GM23338 (cell line): ENCODE data around the gene FAM177A1. TPM values are rescaled to one million over a fixed set of nuclear protein-coding genes. Genes with fewer than 3 reads are reported as not detected.

Experiments used
- ATAC-seq: fragments of 200-7000 bp; cut with Tn5 transposase; 3 replicates; pipeline ENCODE4 v1.9.1; 2020
- DNase-seq: peaks from one replicate; pipeline ENCODE4 v3.0.0-alpha.2; 2015; ENCODE audit warnings: low spot score
- H2AFZ ChIP-seq: fragments of 200-600 bp; sonication (generic); 2 replicates; pipeline ENCODE4 v1.8.0; 2016; ENCODE audit warnings: antibody characterized with exemption, mild to moderate bottlenecking, moderate library complexity
- H3F3A ChIP-seq: fragments of 200-600 bp; sonication (generic); replicated peaks from 2 replicates; pipeline ENCODE4 v1.8.0; 2017; ENCODE audit warnings: antibody characterized with exemption, mixed run types, low read depth
- H3K27ac ChIP-seq: fragments of 200-600 bp; sonication (generic); 2 replicates; pipeline ENCODE4 v1.6.1; 2016; ENCODE audit warnings: low read depth
- H3K27me3 ChIP-seq: fragments of 200-600 bp; sonication (generic); 2 replicates; pipeline ENCODE4 v1.8.0; 2016; ENCODE audit warnings: mild to moderate bottlenecking, mixed run types, moderate library complexity; ENCODE audit not compliant: insufficient read depth
- H3K36me3 ChIP-seq: fragments of 200-600 bp; sonication (generic); 2 replicates; pipeline ENCODE4 v1.8.0; 2016; ENCODE audit warnings: mild to moderate bottlenecking; ENCODE audit not compliant: insufficient read depth
- H3K4me1 ChIP-seq: fragments of 200-600 bp; sonication (generic); 2 replicates; pipeline ENCODE4 v1.8.0; 2016; ENCODE audit warnings: mild to moderate bottlenecking, moderate library complexity; ENCODE audit not compliant: insufficient read depth
- H3K4me2 ChIP-seq: fragments of 200-600 bp; sonication (generic); 2 replicates; pipeline ENCODE4 v1.7.1; 2017; ENCODE audit warnings: mixed run types
- H3K4me3 ChIP-seq: fragments of 200-600 bp; sonication (generic); 2 replicates; pipeline ENCODE4 v1.6.1; 2016; ENCODE audit warnings: mixed run types
- H3K79me2 ChIP-seq: fragments of 200-600 bp; sonication (generic); replicated peaks from 2 replicates; pipeline ENCODE4 v1.8.0; 2017; ENCODE audit warnings: mild to moderate bottlenecking; ENCODE audit not compliant: insufficient read depth
- H3K9me2 ChIP-seq: fragments of 200-600 bp; sonication (generic); 2 replicates; pipeline ENCODE4 v1.8.0; 2017; ENCODE audit not compliant: insufficient read depth
- H4K20me1 ChIP-seq: fragments of 200-600 bp; sonication (generic); replicated peaks from 2 replicates; pipeline ENCODE4 v1.8.0; 2017; ENCODE audit warnings: mild to moderate bottlenecking; ENCODE audit not compliant: insufficient read depth
- H3K27ac Mint-ChIP-seq: 2 replicates; pipeline ENCODE4 v1.8.0; 2020; ENCODE audit warnings: inconsistent platforms, mild to moderate bottlenecking, moderate library complexity, mixed read lengths
- H3K27me3 Mint-ChIP-seq: 3 replicates; pipeline ENCODE4 v1.8.0; 2022; ENCODE audit warnings: low read depth, mild to moderate bottlenecking, moderate library complexity, mixed read lengths, inconsistent platforms; ENCODE audit not compliant: insufficient read depth, poor library complexity
- H3K36me3 Mint-ChIP-seq: 3 replicates; pipeline ENCODE4 v1.8.0; 2021; ENCODE audit warnings: low read depth, mild to moderate bottlenecking, inconsistent platforms, moderate library complexity, mixed read lengths
- H3K4me1 Mint-ChIP-seq: 3 replicates; pipeline ENCODE4 v1.8.0; 2020; ENCODE audit warnings: mild to moderate bottlenecking, inconsistent platforms, mixed read lengths
- H3K4me3 Mint-ChIP-seq: 3 replicates; pipeline ENCODE4 v1.8.0; 2021; ENCODE audit warnings: moderate library complexity, mild to moderate bottlenecking, inconsistent platforms, mixed read lengths
- H3K9me3 Mint-ChIP-seq: 3 replicates; pipeline ENCODE4 v1.8.0; 2020; ENCODE audit warnings: moderate library complexity, mild to moderate bottlenecking, inconsistent platforms, mixed read lengths
- CREB1 ChIP-seq: fragments of 250-450 bp; sonication (Bioruptor Pico); IDR thresholded peaks from 2 replicates; pipeline ENCODE4 v1.5.0; 2020; ENCODE audit warnings: low read depth, mild to moderate bottlenecking, moderate library complexity
- EZH2phosphoT487 ChIP-seq: fragments of 200-600 bp; sonication (generic); IDR thresholded peaks from one replicate; pipeline ENCODE4 v1.8.1; 2018; ENCODE audit warnings: antibody characterized with exemption; ENCODE audit not compliant: unreplicated experiment
- NANOG ChIP-seq: IDR thresholded peaks from 2 replicates; pipeline ENCODE4 v1.6.1; 2016; ENCODE audit warnings: antibody characterized with exemption, borderline replicate concordance
- ZNF114 ChIP-seq: fragments of 250-450 bp; sonication (Bioruptor Pico); IDR thresholded peaks from 2 replicates; pipeline ENCODE4 v1.5.0; 2020; ENCODE audit warnings: mild to moderate bottlenecking, moderate library complexity
- ZNF331 ChIP-seq: fragments of 250-450 bp; sonication (Bioruptor Pico); IDR thresholded peaks from 2 replicates; pipeline ENCODE4 v1.5.0; 2020; ENCODE audit warnings: low read depth, mild to moderate bottlenecking, moderate library complexity
- polyA plus RNA-seq: library from polyadenylated mRNA; unstranded; fragments of >200 nt; fragmentation: Nextera tagmentation; extraction: Ambion mirVana; gene quantifications from 2 replicates; pipeline ENCODE4 v1.2.1, GENCODE V29; 2016
- total RNA-seq: library from RNA; depleted of rRNA; stranded (reverse); fragments of >200 nt; shearing (Covaris generic); gene quantifications from 2 replicates; pipeline ENCODE4 v1.2.3, GENCODE V29; 2014
- TF ChIP-seq, protein P1 (sequence below): fragments of 250-450 bp; sonication (Bioruptor Pico); IDR thresholded peaks from 2 replicates; pipeline ENCODE4 v1.5.0; 2020; ENCODE audit warnings: mild to moderate bottlenecking, moderate library complexity
- TF ChIP-seq, protein P2 (sequence below), 2 experiments: fragments of 200-600 bp in 1 of 2; sonication (generic) in 1 of 2; conservative IDR thresholded peaks; 2 replicates each; pipeline versions ENCODE4 v1.5.1 to v1.6.1; 2016 to 2017; ENCODE audit warnings: antibody characterized with exemption in 2 of 2, low read depth in 2 of 2, mild to moderate bottlenecking in 2 of 2, moderate library complexity in 1 of 2
- TF ChIP-seq, protein P3 (sequence below): IDR thresholded peaks from 2 replicates; pipeline ENCODE4 v1.6.1; 2016; ENCODE audit warnings: antibody characterized with exemption

Gene FAM177A1
- total and polyA plus RNA-seq, 2 experiments from 2014 or later, result 22.8 to 72.5 TPM

DNA sequence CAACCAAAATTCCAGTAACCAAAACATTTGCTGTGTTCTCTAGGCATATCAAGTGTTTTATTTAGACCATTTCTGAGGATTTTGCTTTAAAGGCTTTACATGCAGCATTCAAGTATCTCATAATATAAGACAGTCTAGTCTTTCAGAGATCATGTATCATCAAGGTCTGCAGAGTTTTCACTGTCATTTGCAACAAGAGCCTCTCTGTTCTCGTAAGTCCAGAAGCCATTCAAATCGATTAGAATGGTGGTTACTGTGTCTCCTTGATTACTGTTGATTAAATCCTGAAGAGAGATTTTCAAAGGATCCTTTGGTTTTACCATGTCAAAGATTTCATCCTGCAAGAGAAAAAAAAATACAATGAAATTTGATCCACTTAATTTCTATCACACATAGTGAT, 39.4 kb downstream of the FAM177A1 start (continued):
- TF ChIP-seq, protein P1, sequence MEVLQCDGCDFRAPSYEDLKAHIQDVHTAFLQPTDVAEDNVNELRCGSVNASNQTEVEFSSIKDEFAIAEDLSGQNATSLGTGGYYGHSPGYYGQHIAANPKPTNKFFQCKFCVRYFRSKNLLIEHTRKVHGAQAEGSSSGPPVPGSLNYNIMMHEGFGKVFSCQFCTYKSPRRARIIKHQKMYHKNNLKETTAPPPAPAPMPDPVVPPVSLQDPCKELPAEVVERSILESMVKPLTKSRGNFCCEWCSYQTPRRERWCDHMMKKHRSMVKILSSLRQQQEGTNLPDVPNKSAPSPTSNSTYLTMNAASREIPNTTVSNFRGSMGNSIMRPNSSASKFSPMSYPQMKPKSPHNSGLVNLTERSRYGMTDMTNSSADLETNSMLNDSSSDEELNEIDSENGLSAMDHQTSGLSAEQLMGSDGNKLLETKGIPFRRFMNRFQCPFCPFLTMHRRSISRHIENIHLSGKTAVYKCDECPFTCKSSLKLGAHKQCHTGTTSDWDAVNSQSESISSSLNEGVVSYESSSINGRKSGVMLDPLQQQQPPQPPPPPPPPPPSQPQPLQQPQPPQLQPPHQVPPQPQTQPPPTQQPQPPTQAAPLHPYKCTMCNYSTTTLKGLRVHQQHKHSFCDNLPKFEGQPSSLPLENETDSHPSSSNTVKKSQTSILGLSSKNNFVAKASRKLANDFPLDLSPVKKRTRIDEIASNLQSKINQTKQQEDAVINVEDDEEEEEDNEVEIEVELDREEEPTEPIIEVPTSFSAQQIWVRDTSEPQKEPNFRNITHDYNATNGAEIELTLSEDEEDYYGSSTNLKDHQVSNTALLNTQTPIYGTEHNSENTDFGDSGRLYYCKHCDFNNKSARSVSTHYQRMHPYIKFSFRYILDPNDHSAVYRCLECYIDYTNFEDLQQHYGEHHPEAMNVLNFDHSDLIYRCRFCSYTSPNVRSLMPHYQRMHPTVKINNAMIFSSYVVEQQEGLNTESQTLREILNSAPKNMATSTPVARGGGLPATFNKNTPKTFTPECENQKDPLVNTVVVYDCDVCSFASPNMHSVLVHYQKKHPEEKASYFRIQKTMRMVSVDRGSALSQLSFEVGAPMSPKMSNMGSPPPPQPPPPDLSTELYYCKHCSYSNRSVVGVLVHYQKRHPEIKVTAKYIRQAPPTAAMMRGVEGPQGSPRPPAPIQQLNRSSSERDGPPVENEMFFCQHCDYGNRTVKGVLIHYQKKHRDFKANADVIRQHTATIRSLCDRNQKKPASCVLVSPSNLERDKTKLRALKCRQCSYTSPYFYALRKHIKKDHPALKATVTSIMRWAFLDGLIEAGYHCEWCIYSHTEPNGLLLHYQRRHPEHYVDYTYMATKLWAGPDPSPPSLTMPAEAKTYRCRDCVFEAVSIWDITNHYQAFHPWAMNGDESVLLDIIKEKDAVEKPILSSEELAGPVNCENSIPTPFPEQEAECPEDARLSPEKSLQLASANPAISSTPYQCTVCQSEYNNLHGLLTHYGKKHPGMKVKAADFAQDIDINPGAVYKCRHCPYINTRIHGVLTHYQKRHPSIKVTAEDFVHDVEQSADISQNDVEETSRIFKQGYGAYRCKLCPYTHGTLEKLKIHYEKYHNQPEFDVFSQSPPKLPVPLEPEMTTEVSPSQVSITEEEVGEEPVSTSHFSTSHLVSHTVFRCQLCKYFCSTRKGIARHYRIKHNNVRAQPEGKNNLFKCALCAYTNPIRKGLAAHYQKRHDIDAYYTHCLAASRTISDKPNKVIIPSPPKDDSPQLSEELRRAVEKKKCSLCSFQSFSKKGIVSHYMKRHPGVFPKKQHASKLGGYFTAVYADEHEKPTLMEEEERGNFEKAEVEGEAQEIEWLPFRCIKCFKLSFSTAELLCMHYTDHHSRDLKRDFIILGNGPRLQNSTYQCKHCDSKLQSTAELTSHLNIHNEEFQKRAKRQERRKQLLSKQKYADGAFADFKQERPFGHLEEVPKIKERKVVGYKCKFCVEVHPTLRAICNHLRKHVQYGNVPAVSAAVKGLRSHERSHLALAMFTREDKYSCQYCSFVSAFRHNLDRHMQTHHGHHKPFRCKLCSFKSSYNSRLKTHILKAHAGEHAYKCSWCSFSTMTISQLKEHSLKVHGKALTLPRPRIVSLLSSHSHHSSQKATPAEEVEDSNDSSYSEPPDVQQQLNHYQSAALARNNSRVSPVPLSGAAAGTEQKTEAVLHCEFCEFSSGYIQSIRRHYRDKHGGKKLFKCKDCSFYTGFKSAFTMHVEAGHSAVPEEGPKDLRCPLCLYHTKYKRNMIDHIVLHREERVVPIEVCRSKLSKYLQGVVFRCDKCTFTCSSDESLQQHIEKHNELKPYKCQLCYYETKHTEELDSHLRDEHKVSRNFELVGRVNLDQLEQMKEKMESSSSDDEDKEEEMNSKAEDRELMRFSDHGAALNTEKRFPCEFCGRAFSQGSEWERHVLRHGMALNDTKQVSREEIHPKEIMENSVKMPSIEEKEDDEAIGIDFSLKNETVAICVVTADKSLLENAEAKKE, result no peak
- TF ChIP-seq, protein P2, sequence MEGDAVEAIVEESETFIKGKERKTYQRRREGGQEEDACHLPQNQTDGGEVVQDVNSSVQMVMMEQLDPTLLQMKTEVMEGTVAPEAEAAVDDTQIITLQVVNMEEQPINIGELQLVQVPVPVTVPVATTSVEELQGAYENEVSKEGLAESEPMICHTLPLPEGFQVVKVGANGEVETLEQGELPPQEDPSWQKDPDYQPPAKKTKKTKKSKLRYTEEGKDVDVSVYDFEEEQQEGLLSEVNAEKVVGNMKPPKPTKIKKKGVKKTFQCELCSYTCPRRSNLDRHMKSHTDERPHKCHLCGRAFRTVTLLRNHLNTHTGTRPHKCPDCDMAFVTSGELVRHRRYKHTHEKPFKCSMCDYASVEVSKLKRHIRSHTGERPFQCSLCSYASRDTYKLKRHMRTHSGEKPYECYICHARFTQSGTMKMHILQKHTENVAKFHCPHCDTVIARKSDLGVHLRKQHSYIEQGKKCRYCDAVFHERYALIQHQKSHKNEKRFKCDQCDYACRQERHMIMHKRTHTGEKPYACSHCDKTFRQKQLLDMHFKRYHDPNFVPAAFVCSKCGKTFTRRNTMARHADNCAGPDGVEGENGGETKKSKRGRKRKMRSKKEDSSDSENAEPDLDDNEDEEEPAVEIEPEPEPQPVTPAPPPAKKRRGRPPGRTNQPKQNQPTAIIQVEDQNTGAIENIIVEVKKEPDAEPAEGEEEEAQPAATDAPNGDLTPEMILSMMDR (conservative IDR thresholded peaks at IDR 0.05; ENCODE audit: low read depth in 2 of 2), result no peak
- no peak for TF ChIP-seq NANOG

DNA sequence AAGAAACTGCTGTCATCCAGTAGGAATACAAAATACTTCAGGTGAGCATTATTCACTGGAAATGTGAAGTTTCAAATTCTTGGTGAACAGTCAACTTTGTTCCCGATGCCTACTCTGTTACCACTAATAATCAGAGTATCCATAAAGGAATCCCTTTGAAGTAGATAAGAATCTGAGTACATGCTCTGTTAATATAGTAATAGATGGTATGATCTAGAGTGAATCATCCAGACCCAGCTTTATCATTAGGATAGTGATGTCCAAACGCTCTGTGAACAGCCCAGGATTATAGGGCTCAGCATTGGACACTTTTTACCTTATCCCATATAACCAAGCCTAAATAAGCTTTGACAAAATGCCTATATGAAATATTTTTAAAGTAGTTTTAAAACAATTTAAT, 42.4 kb downstream of the FAM177A1 start:
- Histone ChIP-seq H2AFZ (no peak overlapping the region), H3K36me3 (peaks cover 9% of the 10 kb centered on the region), H3K4me1 (no peaks in the 10 kb centered on the region), H3K9me2 (no peaks in the 10 kb centered on the region), H3F3A (no peaks in the 10 kb centered on the region), H3K27ac (no peak overlapping the region; the same call in 1 of the 2 replicates), H3K4me2 (no peak overlapping the region), H3K27me3 (no peaks in the 10 kb centered on the region), H4K20me1 (no peaks in the 10 kb centered on the region; the same call in 1 of the 2 replicates), H3K4me3 (no peak overlapping the region), H3K79me2 (no peaks in the 10 kb centered on the region)
- Mint-ChIP-seq H3K4me1 (no peaks in the 10 kb centered on the region), H3K27me3 (peaks cover 2% of the 10 kb centered on the region), H3K9me3 (peaks cover 4% of the 10 kb centered on the region; the same call in 1 of the 3 replicates), H3K4me3 (no peak overlapping the region), H3K27ac (no peak overlapping the region), H3K36me3 (peaks cover 55% of the 10 kb centered on the region; the same call in 2 of the 3 replicates)
- ATAC-seq (no peak), DNase-seq (no peak)
- TF ChIP-seq, protein P3, sequence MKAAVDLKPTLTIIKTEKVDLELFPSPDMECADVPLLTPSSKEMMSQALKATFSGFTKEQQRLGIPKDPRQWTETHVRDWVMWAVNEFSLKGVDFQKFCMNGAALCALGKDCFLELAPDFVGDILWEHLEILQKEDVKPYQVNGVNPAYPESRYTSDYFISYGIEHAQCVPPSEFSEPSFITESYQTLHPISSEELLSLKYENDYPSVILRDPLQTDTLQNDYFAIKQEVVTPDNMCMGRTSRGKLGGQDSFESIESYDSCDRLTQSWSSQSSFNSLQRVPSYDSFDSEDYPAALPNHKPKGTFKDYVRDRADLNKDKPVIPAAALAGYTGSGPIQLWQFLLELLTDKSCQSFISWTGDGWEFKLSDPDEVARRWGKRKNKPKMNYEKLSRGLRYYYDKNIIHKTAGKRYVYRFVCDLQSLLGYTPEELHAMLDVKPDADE, result no peak
- TF ChIP-seq NANOG, result no peak
- no peak for TF ChIP-seq CREB1 (CRISPR knock-in tag)
- no peak for TF ChIP-seq ZNF114 (CRISPR knock-in tag)
- no peak for TF ChIP-seq EZH2phosphoT487
- TF ChIP-seq, protein P2 (conservative IDR thresholded peaks at IDR 0.05; ENCODE audit: low read depth in 2 of 2), result no peak
- no peak for TF ChIP-seq ZNF331 (CRISPR knock-in tag)
